HG02840 (cell line): Measurements from ENCODE around the gene ITGA2.

Experiments used
- ATAC-seq: cut with Tn5 transposase; IDR thresholded peaks from one replicate; pipeline ENCODE4 v1.9.1; 2021; ENCODE audit warnings: mild to moderate bottlenecking, moderate library complexity, moderate number of reproducible peaks; ENCODE audit not compliant: unreplicated experiment, low FRiP score

ITGA2 gene

GRCh38 chr5:53048248-53048647 is 59.1 kb downstream of the ITGA2 start:
- no peak for ATAC-seq

- no peak for ATAC-seq
Observed at GRCh38 chr5:53052499-53052898, 63.3 kb downstream of the ITGA2 start.

GRCh38 chr5:53053364-53053763 is 64.2 kb downstream of the ITGA2 start:
- no peak for ATAC-seq

- no peak for ATAC-seq
Observed at GRCh38 chr5:53055365-53055764, 66.2 kb downstream of the ITGA2 start.

- ATAC-seq = no peak
Observed at GRCh38 chr5:53059281-53059680, 70.1 kb downstream of the ITGA2 start.

DNA sequence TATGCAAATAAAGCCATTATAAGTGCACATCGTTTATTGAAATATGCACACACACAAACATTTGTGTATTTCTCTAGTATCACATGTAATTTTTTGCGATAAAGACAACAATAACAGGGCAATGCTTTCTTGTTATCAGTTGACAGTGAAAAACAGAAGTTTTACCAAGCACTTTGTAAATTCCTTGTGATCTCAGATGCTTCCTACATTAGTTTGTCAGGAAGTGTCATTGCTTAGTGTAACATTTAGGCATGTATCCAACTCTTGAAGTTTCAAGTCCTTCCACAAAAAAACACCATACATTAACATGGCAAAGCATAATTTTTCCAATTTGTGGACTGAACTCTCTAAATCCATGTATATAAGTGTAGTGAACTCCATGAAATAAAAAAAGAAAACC is 74.0 kb downstream of the ITGA2 start:
- ATAC-seq = no peak

DNA sequence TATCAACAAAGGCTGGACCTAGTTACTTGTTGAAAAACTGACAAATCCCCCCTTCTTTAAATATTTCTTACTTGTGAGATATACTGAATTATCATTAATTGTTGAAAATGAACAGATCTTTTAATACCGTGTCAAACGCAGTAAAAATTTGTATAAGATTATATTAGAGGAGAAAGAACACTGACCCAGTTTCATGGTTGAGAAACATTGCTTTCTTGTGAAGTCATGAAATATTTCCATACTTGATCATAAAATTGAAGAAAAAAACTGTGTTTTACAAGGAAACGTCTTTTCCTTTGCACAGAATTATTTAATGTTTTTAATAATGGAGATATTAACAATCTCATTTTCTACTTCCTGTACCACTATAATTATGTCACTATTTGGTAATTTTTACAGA is 74.6 kb downstream of the ITGA2 start:
- no peak for ATAC-seq

- ATAC-seq = no peak
Observed at GRCh38 chr5:53066088-53066487, 76.9 kb downstream of the ITGA2 start.

DNA sequence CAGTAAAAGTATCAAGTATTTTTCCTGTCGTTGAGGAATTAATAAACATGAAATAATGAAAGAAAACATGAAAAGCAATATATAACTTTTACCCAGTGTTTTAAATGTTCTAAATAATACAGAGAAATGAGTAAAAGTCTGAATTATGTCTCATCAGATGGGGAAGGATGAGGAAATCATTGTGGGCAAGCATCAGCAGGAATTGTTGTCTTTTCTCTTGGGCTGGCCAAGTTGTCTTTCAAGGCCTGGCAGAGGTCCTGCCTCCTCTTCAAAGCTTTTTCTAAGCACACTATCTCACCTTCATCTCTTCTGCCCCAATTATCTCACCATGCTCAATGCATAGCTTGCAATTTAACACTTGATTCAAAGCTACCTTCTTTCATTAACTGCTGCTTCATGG is 78.5 kb downstream of the ITGA2 start:
- ATAC-seq = no peak

- no peak for ATAC-seq
Observed at GRCh38 chr5:53068291-53068836, 79.2 kb downstream of the ITGA2 start.

DNA sequence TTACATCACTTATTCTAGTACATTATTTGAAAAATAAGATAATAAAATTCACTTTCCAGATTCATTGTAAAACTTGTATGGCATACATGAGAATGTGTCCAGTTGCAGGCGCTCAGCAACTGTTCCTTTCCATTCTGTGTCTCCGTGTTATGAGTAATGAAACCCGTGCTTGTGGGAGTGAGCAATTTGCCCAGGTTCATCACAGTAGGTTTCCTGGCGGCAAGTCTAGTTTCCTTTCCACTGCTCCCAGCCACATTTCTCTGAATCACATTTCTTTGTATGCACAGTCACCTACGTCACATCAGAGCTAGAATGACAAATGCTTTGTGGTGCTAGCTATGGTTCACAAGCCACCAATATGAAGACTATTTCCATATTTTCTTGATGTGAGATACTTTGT is 80.5 kb downstream of the ITGA2 start:
- no peak for ATAC-seq

DNA sequence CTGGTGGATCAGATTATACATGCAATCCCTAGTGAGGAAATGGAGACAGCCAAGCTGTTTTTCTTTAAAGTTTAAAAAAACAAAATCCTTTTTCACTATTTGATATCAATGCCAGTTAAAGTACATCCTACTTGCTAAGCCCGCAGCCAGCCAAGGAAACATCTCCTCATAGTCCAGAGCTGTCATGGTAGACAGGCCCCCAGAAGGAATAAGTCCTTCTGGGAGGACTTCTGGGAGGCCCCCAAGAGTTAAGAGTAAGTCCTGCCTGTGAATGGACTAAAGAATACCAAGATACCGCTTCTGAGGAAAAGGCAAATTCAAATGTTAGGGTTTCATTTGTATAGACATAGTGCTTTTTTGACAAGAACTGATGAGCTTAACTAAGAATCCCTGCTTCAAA is 82.1 kb downstream of the ITGA2 start:
- ATAC-seq = no peak

DNA sequence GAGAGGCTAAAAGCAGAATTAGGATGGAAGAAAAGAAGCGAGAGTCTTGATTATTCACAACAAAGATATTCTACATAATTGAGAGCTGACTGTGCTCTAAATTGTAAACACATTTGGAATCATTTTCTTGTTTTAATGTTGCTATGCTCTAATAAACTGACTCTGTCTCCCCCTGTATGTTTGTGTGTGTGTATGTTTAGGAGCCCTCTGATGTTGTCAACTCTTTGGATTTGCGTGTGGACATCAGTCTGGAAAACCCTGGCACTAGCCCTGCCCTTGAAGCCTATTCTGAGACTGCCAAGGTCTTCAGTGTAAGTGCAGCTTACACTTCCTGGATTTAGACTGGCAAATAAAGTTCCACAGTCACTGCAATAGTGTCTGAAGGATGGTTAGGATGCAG is 82.6 kb downstream of the ITGA2 start:
- no peak for ATAC-seq

DNA sequence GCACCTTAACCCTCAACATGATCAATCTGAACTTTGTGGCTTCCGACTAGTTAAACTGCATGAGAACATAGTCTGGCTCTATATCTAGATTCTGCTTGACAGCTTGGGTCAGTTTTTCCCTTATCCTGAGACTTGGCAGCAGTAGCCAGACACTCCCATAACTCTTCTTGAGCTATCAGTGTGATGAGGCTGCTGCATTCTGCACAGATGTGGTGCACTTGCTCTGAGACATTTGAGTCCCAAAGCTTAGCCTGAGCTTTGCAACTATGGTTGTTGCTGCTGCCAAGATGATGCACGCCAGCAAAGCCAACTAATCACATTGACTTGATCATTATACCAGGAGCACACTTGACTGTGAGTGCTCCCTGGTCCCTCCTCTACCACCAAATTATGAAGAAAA is 84.2 kb downstream of the ITGA2 start:
- ATAC-seq = no peak

GRCh38 chr5:53076014-53076583 is 86.9 kb downstream of the ITGA2 start:
- ATAC-seq = no peak

- no peak for ATAC-seq
Observed at GRCh38 chr5:53080271-53080670, 91.1 kb downstream of the ITGA2 start.

GRCh38 chr5:53083927-53084326 is 94.8 kb downstream of the ITGA2 start:
- no peak for ATAC-seq

- ATAC-seq = no peak
Observed at GRCh38 chr5:53084546-53085255, 95.5 kb downstream of the ITGA2 start.

- ATAC-seq = no peak
Observed at GRCh38 chr5:53087171-53087570, 98.0 kb downstream of the ITGA2 start.

DNA sequence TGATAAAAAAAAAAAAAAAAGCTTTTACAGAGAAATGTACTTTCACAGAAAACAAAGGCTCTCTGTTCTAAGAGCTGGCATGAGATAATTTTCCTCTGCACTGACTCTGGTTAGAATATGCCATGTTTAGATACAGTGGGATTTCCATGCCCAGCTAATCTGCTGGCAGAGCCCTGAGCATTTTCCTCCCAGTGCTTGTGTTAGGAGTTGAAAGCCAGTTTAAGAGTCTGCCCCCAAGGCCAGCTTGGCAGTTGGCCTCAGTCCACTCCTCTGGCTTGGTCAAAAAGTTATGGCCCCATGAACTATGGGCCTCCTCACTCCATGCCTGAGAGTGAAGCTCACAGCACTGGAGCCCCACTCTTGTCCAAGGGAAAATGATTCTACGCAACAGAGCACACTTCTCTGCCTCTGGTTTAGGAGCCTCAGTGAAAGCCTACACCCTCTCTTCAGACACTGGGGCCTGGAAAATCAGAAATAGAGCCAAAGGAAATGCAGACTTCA is 98.5 kb downstream of the ITGA2 start:
- no peak for ATAC-seq

DNA sequence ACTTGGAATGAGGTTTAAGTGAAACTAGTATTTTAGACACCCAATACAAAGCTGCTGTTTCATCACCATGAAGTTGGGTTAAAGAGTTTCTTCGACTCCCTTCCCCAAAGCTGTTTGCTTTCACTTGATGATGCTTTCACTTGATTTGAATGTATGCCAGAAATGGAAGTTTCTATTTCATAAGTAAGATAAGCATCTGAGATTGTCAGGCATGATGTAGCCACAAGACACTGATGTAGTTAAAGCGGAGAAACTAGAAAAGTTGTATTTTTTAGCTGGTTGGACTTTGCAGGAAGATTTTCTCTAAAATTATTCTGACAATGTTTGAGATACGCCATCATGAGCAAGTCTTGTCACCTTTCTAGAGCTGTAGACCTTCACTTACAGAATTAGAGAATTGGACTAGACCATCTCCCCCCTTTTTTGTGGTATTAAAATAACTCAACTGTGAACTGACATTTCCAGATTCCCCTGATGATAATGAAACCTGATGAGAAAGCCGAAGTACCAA is 100.4 kb downstream of the ITGA2 start:
- ATAC-seq = peak; percentile 86

- ATAC-seq = no peak
Observed at GRCh38 chr5:53090229-53090628, 101.1 kb downstream of the ITGA2 start.
